NCI-H82 (cell line): ENCODE results near the gene SLC7A9.
"Not testable (repeated sequence)": the region's sequence is repeated elsewhere in the genome, so short reads cannot be mapped to it uniquely, and the experiment has no call there.

Source experiments
- DNase-seq: peaks from one replicate; lab custom pipeline; 2025; lab: John Stamatoyannopoulos, UW

SLC7A9 gene

DNA sequence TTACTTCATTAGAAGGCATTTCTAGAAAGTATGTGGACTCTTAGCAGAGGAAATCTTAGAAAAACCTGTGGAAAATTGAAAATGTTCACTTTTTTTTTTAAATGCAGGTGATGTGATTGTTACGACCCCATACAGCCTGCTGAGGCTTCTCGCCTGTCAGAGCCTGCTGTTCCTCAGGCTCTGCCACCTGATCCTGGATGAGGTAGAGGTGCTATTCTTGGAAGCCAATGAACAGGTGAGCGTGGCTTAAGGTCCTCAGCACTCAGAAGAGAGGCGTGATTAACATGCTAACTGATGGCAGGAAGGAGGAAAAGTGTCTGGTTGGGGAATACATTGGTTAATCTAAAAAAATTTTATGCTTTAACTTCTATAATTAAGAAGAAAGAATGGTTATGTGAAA, 71.4 kb downstream of the SLC7A9 start:
- DNase-seq = no peak

DNA sequence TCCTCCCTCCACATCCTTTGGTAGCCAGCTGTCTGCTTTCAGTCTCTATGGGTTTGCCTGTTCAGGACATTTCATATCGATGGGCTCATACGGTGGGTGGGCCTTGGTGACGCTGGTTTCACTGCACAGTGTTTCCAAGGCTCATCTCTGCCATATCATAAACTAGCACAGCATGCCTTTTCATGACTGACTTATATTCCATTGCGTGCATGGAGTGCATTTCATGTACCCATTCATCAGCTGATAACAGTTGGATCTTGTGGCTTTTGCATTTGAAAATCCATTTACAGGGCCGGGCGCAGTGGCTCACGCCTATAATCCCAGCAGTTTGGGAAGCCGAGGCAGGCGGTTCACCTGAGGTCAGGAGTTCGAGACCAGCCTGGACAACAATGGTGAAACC, 80.1 kb downstream of the SLC7A9 start:
- no peak for DNase-seq

DNA sequence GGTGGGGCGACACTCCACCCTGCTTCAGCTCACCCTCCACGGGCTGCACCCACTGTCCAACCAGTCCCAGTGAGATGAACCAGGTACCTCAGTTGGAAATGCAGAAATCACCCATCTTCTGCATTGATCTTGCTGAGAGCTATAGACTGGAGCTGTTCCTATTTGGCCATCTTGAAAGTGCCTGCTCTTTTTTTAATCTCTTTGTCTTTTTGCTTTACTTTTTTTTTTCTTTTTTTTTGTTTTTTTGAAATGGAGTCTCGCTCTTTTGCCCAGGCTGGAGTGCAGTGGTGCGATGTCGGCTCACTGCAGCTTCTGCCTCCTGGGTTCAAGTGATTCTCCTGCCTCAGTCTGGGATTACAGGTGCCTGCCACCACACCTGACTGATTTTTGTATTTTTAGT, 81.7 kb downstream of the SLC7A9 start:
- DNase-seq = not testable (repeated sequence)

DNA sequence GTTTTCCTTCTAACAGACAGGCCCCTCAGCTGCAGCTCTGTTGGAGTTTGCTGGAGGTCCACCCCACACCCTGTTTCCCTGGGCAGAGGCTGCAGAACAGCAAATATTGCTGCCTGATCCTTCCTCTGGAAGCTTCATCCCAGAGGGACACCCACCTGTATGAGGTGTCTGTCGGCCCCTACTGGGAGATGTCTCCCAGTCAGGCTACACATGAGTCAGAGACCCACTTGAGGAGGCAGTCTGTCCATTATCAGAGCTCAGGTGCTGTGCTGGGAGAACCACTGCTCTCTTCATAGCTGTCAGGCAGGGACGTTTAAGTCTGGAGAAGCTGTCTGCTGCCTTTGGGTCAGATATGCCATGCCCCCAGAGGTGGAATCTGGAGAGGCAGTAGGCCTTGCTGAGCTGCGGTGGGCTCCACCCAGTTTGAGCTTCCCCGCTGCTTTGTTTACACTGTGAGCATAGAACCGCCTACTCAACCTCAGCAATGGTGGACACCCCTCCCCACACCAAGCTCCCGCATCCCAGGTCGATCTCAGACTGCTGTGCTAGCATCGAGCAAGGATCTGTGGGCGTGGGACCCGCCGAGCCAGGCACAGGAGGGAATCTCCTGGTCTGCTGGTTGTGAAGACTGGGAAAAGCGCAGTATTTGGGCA, 82.3 kb downstream of the SLC7A9 start:
- DNase-seq = not testable (repeated sequence)

DNA sequence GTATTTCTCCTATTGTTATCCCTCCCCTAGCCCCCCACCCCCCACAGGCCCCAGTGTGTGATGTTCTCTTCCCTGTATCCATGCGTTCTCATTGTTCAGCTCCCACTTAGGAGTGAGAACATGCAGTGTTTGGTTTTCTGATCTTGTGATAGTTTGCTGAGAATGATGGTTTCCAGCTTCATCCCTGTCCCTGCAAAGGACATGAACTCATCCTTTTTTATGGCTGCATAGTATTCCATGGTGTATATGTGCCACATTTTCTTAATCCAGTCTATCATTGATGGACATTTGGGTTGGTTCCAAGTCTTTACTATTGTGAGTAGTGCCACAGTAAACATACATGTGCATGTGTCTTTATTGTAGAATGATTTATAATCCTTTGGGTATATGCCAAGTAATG, 87.5 kb downstream of the SLC7A9 start:
- DNase-seq = not testable (repeated sequence)

DNA sequence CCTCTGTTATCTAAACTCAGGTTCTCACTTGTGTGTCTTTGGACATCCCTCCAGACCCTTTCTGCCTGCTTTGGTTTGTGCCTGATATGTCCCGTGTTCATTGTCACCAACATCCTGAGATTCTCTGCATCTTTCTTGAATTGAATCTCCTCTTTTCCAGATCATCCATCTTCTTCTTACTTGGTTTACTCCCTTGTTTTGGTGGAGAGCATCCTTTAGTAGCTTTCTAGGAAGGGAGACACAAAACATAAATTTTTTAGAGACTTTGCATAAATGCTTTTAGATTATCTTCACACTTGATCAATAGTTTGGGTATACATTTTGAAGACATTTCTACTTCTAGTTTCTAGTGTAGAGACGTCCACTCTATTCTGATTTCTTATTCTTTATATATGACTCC, 88.3 kb downstream of the SLC7A9 start:
- DNase-seq = no peak
